ENCODE data around the gene CCR6.

The CCR6 gene

DNA sequence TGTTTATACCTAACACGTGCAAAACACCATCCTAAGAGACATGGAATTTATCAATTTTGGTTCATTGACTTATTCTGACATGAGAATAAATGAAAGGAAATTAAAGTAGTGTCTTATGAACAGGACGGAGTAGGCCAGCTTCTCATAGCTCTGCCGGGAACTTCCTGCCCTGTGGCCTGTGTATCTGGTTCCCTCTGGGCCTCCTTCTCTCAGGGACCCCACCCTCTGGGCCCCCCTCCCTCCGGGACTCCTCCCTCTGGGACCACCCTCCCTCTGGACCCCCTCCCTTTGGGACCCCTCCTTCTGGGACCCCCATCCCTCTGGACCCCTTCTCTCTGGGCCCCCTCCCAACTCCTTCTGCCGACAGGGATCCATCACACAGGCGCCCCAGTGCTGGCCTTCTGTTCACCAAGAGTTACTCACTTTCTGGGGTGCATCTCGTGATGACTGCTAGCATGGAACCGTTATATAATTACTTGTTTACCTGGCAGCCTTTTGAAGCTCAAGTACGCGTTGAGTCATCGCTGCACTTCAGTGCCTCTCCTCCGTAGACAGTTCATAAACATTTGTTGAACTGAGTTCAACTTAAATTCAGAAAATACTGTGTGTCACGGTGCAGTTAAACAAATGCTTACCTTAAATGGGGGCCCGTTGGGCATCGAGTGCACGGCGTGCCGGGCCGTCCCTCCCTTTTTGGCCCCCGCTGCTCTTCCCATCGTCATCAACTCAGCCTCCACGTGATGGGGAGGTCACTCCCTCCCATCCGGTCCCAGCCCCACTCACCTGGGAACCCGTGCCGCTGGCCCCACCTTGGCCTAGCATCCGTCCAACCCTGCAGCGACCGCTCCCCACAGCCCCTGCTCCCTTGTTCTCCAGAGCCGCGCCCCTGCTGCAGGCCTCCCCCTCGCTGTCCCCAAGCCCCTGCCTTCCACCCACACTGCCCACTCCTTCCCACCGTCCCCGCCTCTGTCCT lies 8.1 kb downstream of the CCR6 start:
- H3K27ac ChIP-seq (ENCODE audit: low read depth, low read length): no peak overlapping the region
- no peaks in the 10 kb centered on the region for H3K36me3 ChIP-seq (ENCODE audit: control insufficient read depth, insufficient read depth, low read length)
- H3K9ac ChIP-seq (ENCODE audit: low read length): no peak overlapping the region
- no peaks in the 10 kb centered on the region for H3K4me1 ChIP-seq (ENCODE audit: control insufficient read depth, insufficient read depth, low read length)
- no peaks in the 10 kb centered on the region for H3K27me3 ChIP-seq (ENCODE audit: control insufficient read depth, insufficient read depth, low read length)
- no peaks in the 10 kb centered on the region for H3K9me3 ChIP-seq (ENCODE audit: control insufficient read depth, insufficient read depth, low read depth, low read length)
- H3K4me3 ChIP-seq (ENCODE audit: low read depth, low read length): no peak overlapping the region

DNA sequence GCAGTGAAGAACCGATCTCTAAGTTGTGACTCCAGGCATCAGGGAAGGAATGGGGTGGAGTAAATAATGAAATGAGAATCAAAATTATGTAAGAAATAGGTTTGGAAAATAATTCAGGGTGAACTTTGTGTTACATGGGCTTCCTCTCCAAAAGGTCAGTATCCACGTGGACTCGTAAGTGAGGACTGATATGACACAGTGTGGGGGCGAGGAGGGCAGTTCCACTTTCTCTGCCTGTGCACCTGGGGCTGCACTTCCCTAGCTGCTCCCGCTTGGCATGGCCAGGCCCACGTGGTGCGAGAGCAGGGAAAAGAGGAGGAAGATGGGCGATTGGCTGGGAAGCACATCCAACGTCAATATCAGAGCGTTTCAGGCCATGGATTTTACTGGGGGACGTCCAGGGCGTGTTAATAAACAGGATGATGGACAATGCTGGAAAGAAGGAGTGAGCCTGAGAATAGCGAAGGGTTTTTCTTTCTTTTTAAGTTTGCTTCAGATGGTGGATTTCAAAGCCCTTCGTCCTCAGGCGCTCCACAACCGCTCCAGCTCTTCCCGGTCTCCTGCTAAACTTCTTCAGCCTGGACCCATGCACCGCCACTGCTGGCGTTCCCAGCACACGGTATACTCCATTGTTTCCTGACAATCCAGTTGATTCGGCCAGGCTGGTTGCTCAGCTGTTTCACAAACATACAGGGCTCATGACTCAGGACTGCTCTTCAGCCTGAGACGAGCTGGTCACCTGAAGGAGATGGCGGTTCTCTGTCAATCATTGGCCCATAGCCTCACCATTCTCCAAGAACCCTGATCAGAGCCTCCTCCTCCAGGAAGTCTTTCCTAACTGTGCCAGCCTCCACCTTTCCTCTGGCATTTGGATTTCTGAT lies 11.8 kb downstream of the CCR6 start:
- no peaks in the 10 kb centered on the region for H3K27me3 ChIP-seq (ENCODE audit: control insufficient read depth, insufficient read depth, low read length)

DNA sequence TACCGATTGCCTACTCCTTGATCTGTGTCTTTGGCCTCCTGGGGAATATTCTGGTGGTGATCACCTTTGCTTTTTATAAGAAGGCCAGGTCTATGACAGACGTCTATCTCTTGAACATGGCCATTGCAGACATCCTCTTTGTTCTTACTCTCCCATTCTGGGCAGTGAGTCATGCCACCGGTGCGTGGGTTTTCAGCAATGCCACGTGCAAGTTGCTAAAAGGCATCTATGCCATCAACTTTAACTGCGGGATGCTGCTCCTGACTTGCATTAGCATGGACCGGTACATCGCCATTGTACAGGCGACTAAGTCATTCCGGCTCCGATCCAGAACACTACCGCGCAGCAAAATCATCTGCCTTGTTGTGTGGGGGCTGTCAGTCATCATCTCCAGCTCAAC lies 13.5 kb downstream of the CCR6 start:
- H3K9ac ChIP-seq (ENCODE audit: low read length): no peak overlapping the region

More for the DNA sequence above, 11.8 kb downstream of the CCR6 start:
- Histone ChIP-seq H3K36me3 (ENCODE audit: control insufficient read depth, insufficient read depth, low read length) (no peaks in the 10 kb centered on the region), H3K27ac (ENCODE audit: low read depth, low read length) (no peak overlapping the region), H3K9ac (ENCODE audit: low read length) (no peak overlapping the region), H3K4me1 (ENCODE audit: control insufficient read depth, insufficient read depth, low read length) (no peaks in the 10 kb centered on the region), H3K9me3 (ENCODE audit: control insufficient read depth, insufficient read depth, low read depth, low read length) (no peaks in the 10 kb centered on the region), H3K4me3 (ENCODE audit: low read depth, low read length) (no peak overlapping the region)

DNA sequence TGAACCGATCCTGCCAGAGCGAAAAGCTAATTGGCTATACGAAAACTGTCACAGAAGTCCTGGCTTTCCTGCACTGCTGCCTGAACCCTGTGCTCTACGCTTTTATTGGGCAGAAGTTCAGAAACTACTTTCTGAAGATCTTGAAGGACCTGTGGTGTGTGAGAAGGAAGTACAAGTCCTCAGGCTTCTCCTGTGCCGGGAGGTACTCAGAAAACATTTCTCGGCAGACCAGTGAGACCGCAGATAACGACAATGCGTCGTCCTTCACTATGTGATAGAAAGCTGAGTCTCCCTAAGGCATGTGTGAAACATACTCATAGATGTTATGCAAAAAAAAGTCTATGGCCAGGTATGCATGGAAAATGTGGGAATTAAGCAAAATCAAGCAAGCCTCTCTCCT lies 14.2 kb downstream of the CCR6 start:
- Histone ChIP-seq H3K9ac (ENCODE audit: low read length) (no peak overlapping the region), H3K27ac (ENCODE audit: low read depth, low read length) (no peak overlapping the region), H3K27me3 (ENCODE audit: control insufficient read depth, insufficient read depth, low read length) (no peaks in the 10 kb centered on the region), H3K9me3 (ENCODE audit: control insufficient read depth, insufficient read depth, low read depth, low read length) (no peaks in the 10 kb centered on the region), H3K36me3 (ENCODE audit: control insufficient read depth, insufficient read depth, low read length) (no peaks in the 10 kb centered on the region), H3K4me3 (ENCODE audit: low read depth, low read length) (no peak overlapping the region), H3K4me1 (ENCODE audit: control insufficient read depth, insufficient read depth, low read length) (peaks cover 4% of the 10 kb centered on the region; the same call in 1 of the 2 replicates)

More for the DNA sequence above, 13.5 kb downstream of the CCR6 start:
- H3K4me1 ChIP-seq (ENCODE audit: control insufficient read depth, insufficient read depth, low read length): peaks cover 4% of the 10 kb centered on the region; the same call in 1 of the 2 replicates
- H3K36me3 ChIP-seq (ENCODE audit: control insufficient read depth, insufficient read depth, low read length): no peaks in the 10 kb centered on the region
- no peaks in the 10 kb centered on the region for H3K27me3 ChIP-seq (ENCODE audit: control insufficient read depth, insufficient read depth, low read length)
- H3K4me3 ChIP-seq (ENCODE audit: low read depth, low read length): no peak overlapping the region
- no peaks in the 10 kb centered on the region for H3K9me3 ChIP-seq (ENCODE audit: control insufficient read depth, insufficient read depth, low read depth, low read length)
- no peak overlapping the region for H3K27ac ChIP-seq (ENCODE audit: low read depth, low read length)

DNA sequence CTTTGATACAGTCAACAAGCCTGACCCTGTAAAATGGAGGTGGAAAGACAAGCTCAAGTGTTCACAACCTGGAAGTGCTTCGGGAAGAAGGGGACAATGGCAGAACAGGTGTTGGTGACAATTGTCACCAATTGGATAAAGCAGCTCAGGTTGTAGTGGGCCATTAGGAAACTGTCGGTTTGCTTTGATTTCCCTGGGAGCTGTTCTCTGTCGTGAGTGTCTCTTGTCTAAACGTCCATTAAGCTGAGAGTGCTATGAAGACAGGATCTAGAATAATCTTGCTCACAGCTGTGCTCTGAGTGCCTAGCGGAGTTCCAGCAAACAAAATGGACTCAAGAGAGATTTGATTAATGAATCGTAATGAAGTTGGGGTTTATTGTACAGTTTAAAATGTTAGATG lies 15.0 kb downstream of the CCR6 start:
- Histone ChIP-seq H3K27me3 (ENCODE audit: control insufficient read depth, insufficient read depth, low read length) (no peaks in the 10 kb centered on the region), H3K4me1 (ENCODE audit: control insufficient read depth, insufficient read depth, low read length) (peaks cover 4% of the 10 kb centered on the region; the same call in 1 of the 2 replicates), H3K9ac (ENCODE audit: low read length) (no peak overlapping the region), H3K4me3 (ENCODE audit: low read depth, low read length) (no peak overlapping the region), H3K9me3 (ENCODE audit: control insufficient read depth, insufficient read depth, low read depth, low read length) (no peaks in the 10 kb centered on the region), H3K27ac (ENCODE audit: low read depth, low read length) (no peak overlapping the region), H3K36me3 (ENCODE audit: control insufficient read depth, insufficient read depth, low read length) (no peaks in the 10 kb centered on the region)

DNA sequence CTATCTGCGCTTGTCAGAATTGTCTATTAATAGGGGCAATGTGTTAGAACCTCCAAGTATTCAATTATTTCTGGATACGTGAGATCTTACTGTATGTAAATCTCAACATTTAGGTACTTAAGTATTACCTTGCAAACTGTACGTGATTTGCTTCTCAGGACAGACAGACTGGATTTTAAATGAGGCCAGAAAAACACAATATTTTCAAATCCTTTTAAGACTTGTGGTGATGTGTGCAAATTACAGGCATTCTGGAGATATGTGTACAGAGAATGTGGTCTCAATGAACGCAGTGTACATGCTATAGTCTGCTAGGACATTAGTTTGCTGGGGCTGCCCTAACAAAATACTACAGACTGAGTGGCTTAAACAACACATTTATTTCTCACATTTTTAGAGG lies 16.9 kb downstream of the CCR6 start:
- Histone ChIP-seq H3K27me3 (ENCODE audit: control insufficient read depth, insufficient read depth, low read length) (no peaks in the 10 kb centered on the region), H3K36me3 (ENCODE audit: control insufficient read depth, insufficient read depth, low read length) (no peaks in the 10 kb centered on the region), H3K4me1 (ENCODE audit: control insufficient read depth, insufficient read depth, low read length) (peaks cover 4% of the 10 kb centered on the region; the same call in 1 of the 2 replicates), H3K9ac (ENCODE audit: low read length) (no peak overlapping the region), H3K4me3 (ENCODE audit: low read depth, low read length) (no peak overlapping the region), H3K9me3 (ENCODE audit: control insufficient read depth, insufficient read depth, low read depth, low read length) (peaks cover 6% of the 10 kb centered on the region), H3K27ac (ENCODE audit: low read depth, low read length) (no peak overlapping the region)

DNA sequence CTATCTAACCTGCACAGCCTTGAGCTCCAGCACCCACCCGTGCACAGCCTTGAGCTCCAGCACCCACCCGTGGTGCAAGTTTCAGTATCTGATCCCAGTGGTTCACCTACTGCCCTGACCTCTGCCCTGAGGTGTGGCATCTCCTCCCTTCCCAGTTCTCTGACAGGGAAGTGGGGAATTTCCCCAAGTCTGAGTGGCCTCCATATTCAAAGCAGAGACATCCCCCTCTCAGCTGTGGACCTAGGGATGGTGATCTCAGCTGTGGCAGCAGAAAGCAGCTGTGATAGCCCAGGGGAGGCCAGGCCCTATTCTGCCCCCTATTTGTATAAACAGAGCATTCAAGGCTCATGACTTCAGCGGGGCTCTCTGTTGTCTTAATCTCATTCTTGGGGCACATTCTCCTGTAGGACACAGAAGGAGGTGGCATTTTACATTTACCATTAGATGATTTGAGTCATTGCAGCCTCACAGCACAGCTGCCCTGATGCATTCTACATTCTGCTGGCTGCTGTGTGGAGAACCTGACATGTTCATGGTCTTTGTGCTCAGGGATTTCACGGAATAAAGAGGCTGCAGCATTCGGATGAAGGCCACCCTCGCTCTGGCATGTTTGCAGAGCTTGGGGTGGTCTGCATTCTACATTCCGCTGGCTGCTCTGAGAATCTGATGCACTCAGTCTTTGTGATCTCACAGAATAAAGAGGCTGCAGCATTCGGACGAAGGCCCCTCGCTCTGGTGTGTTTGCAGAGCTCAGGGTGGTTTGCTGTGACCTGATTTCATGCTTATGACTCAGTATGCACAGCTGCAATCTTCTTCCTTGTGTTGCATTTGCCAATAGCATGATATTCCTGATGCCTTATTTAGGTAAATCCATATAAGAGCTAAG lies 17.9 kb downstream of the CCR6 start:
- Histone ChIP-seq H3K4me3 (ENCODE audit: low read depth, low read length) (no peak overlapping the region), H3K36me3 (ENCODE audit: control insufficient read depth, insufficient read depth, low read length) (no peaks in the 10 kb centered on the region), H3K27me3 (ENCODE audit: control insufficient read depth, insufficient read depth, low read length) (no peaks in the 10 kb centered on the region), H3K9me3 (ENCODE audit: control insufficient read depth, insufficient read depth, low read depth, low read length) (peaks cover 7% of the 10 kb centered on the region), H3K4me1 (ENCODE audit: control insufficient read depth, insufficient read depth, low read length) (peaks cover 4% of the 10 kb centered on the region; the same call in 1 of the 2 replicates), H3K27ac (ENCODE audit: low read depth, low read length) (no peak overlapping the region), H3K9ac (ENCODE audit: low read length) (no peak overlapping the region)

DNA sequence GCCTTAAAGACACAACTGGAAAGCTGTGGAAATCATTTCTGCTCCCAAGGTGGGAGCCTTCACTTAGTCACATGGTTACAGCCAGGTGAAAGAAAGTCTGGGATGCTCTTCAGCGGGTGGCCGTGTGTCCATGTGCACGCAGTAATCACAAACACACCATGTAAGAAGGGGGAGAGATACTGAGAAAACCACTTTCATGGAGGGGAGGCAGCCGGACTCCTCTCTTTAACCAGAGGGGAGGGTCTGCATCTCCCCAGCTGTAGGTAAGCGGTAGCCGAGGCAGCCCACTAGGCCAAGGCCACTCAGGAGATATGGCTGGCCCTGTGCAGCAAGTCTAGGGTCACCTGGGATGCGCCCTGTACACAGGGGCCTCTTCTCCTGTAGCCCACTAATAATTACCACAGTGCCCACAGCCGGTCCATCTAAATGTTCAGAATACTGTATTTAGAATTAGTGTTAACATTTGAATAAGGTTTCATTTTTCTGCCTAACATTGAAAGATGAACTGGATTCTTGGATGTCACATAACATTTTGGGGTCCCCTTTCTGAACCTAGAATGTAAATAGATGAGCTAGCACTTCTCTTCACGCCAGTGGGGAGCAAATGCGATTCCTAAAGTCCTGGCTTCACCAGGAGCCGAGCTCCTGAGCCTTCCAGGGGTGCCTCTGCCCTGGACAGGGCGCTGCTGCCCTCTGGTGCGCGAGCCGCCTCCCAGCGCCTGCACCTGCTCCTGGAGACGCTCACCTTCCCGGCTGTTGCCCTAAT lies 19.0 kb downstream of the CCR6 start:
- H3K27ac ChIP-seq (ENCODE audit: low read depth, low read length): no peak overlapping the region
- H3K4me1 ChIP-seq (ENCODE audit: control insufficient read depth, insufficient read depth, low read length): peaks cover 13% of the 10 kb centered on the region
- peaks cover 6% of the 10 kb centered on the region; the same call in 1 of the 2 replicates for H3K27me3 ChIP-seq (ENCODE audit: control insufficient read depth, insufficient read depth, low read length)
- H3K9ac ChIP-seq (ENCODE audit: low read length): no peak overlapping the region
- peaks cover 7% of the 10 kb centered on the region for H3K9me3 ChIP-seq (ENCODE audit: control insufficient read depth, insufficient read depth, low read depth, low read length)
- no peak overlapping the region for H3K4me3 ChIP-seq (ENCODE audit: low read depth, low read length)
- no peaks in the 10 kb centered on the region for H3K36me3 ChIP-seq (ENCODE audit: control insufficient read depth, insufficient read depth, low read length)

DNA sequence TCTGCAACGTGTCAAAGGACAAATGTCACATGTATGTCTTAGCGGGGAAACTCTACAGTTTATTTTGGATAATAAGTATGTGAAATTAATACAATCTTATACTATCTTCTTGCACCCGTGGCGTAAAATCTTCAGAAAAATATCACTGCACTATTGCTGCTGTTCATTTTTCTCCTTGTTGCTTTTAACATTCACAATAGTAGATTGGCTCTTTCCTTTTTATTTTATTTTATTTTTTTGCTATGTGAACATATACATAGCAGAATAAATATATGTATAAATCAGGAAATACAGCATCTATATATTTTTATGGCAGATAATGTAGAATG lies 19.5 kb downstream of the CCR6 start:
- Histone ChIP-seq H3K4me1 (ENCODE audit: control insufficient read depth, insufficient read depth, low read length) (peaks cover 19% of the 10 kb centered on the region), H3K9me3 (ENCODE audit: control insufficient read depth, insufficient read depth, low read depth, low read length) (peaks cover 7% of the 10 kb centered on the region), H3K27ac (ENCODE audit: low read depth, low read length) (no peak overlapping the region), H3K4me3 (ENCODE audit: low read depth, low read length) (no peak overlapping the region), H3K27me3 (ENCODE audit: control insufficient read depth, insufficient read depth, low read length) (peaks cover 12% of the 10 kb centered on the region; the same call in 1 of the 2 replicates), H3K36me3 (ENCODE audit: control insufficient read depth, insufficient read depth, low read length) (no peaks in the 10 kb centered on the region), H3K9ac (ENCODE audit: low read length) (no peak overlapping the region)

DNA sequence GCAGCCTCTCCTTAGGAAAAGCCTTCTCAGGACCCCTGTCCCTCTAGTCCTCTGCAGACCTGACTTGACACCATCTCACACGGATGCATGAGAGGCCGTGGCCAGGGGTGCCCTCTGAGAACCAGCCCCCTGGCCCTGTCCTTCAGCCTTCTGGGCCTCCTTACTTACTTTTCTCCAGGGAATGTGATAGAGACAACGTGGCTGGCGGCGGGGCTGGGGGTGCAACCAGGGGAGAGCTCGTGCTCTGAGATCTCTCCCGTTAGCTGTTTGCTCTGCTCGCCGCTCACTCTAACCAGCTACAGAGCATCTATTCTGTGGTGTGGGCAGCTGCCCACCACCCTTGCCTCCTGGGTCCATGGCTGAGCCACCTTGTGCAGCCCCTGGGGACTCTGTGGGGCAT lies 20.1 kb downstream of the CCR6 start:
- H3K36me3 ChIP-seq (ENCODE audit: control insufficient read depth, insufficient read depth, low read length): no peaks in the 10 kb centered on the region
- H3K4me3 ChIP-seq (ENCODE audit: low read depth, low read length): no peak overlapping the region
- no peak overlapping the region for H3K9ac ChIP-seq (ENCODE audit: low read length)
- peaks cover 25% of the 10 kb centered on the region for H3K4me1 ChIP-seq (ENCODE audit: control insufficient read depth, insufficient read depth, low read length)
- H3K27me3 ChIP-seq (ENCODE audit: control insufficient read depth, insufficient read depth, low read length): peaks cover 15% of the 10 kb centered on the region; the same call in 1 of the 2 replicates
- no peak overlapping the region for H3K27ac ChIP-seq (ENCODE audit: low read depth, low read length)
- peaks cover 7% of the 10 kb centered on the region for H3K9me3 ChIP-seq (ENCODE audit: control insufficient read depth, insufficient read depth, low read depth, low read length)
